ENCODE data around the gene PPP1R1A.

PPP1R1A gene

GRCh38 chr12:54541751-54542290 is 46.6 kb downstream of the PPP1R1A start:
- Histone ChIP-seq H3K36me3 (ENCODE audit: control insufficient read depth, insufficient read depth, low read length) (peaks cover 3% of the 10 kb centered on the region), H3K4me3 (ENCODE audit: low read length) (no peak overlapping the region), H3K27me3 (ENCODE audit: control insufficient read depth, insufficient read depth, low read length) (no peaks in the 10 kb centered on the region), H3K4me1 (ENCODE audit: control insufficient read depth, insufficient read depth, low read length) (no peaks in the 10 kb centered on the region), H3K9ac (ENCODE audit: low read length) (no peak overlapping the region), H3K27ac (ENCODE audit: low read depth, low read length) (no peak overlapping the region)

- H3K27me3 ChIP-seq (ENCODE audit: control insufficient read depth, insufficient read depth, low read length) = no peaks in the 10 kb centered on the region
- no peak overlapping the region for H3K4me3 ChIP-seq (ENCODE audit: low read length)
- no peak overlapping the region for H3K27ac ChIP-seq (ENCODE audit: low read depth, low read length)
- H3K36me3 ChIP-seq (ENCODE audit: control insufficient read depth, insufficient read depth, low read length) = peaks cover 6% of the 10 kb centered on the region
- no peaks in the 10 kb centered on the region for H3K4me1 ChIP-seq (ENCODE audit: control insufficient read depth, insufficient read depth, low read length)
- H3K9ac ChIP-seq (ENCODE audit: low read length) = no peak overlapping the region
Observed at GRCh38 chr12:54538136-54538700, 50.2 kb downstream of the PPP1R1A start.

GRCh38 chr12:54535474-54535873 is 53.0 kb downstream of the PPP1R1A start:
- Histone ChIP-seq H3K36me3 (ENCODE audit: control insufficient read depth, insufficient read depth, low read length) (peaks cover 6% of the 10 kb centered on the region), H3K4me3 (ENCODE audit: low read length) (no peak overlapping the region), H3K4me1 (ENCODE audit: control insufficient read depth, insufficient read depth, low read length) (no peaks in the 10 kb centered on the region), H3K9ac (ENCODE audit: low read length) (no peak overlapping the region), H3K27me3 (ENCODE audit: control insufficient read depth, insufficient read depth, low read length) (no peaks in the 10 kb centered on the region), H3K27ac (ENCODE audit: low read depth, low read length) (no peak overlapping the region)

GRCh38 chr12:54529581-54529980 is 58.9 kb downstream of the PPP1R1A start:
- Histone ChIP-seq H3K27me3 (ENCODE audit: control insufficient read depth, insufficient read depth, low read length) (no peaks in the 10 kb centered on the region), H3K9ac (ENCODE audit: low read length) (no peak overlapping the region), H3K27ac (ENCODE audit: low read depth, low read length) (no peak overlapping the region), H3K4me1 (ENCODE audit: control insufficient read depth, insufficient read depth, low read length) (no peaks in the 10 kb centered on the region), H3K36me3 (ENCODE audit: control insufficient read depth, insufficient read depth, low read length) (peaks cover 6% of the 10 kb centered on the region), H3K4me3 (ENCODE audit: low read length) (no peak overlapping the region)

Measured in rectal smooth muscle tissue (tissue), 1 donor.